ENCODE data around the gene KCTD21. TPM values are rescaled to one million over a fixed set of nuclear protein-coding genes. Genes with fewer than 3 reads are reported as not detected.

The KCTD21 gene
- total RNA-seq, 1 experiment from 2014 or later = 9.7 TPM

DNA sequence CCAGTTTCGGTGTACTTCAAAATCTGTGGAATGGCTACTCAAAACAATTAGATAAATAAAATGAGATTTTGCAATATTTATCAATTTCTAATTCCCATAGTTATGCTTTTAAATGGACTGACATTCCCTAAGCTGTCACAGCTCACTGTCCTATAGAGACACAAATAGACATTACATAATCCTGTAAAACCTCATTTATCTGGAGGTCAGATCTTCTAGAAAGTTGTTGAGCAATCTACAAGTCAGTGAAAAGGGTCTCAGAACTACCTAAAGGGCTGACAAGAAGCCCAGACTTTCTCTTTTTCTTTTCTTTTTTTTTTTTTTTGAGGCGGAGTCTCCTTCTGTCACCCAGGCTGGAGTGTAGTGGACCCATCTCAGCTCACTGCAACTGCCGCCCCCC is 61.0 kb downstream of the KCTD21 start:
- ATAC-seq (no peak), DNase-seq (ENCODE audit: low read depth, low spot score) (no peak)
- no TSS peak for BruUV-seq (replicated peaks)
- ChIA-PET POLR2A (no interaction called here), CTCF (interaction anchor here (0.7 kb wide), 1 partner anchor 76 kb away, joined by 8 read pairs; no protein-coding TSS in a partner anchor)
- intact Hi-C loops (cut with micrococcal nuclease; ENCODE audit: unreplicated experiment) = no loop called here
- in situ Hi-C loops (cut with HindIII; ENCODE audit: low pct_unique_long_range_greater_than_20kb, low sequenced_read_pairs) = no loop called here
- Histone ChIP-seq H3K27me3 (ENCODE audit: control insufficient read depth, insufficient read depth, low read length) (no peaks in the 10 kb centered on the region), H3K4me3 (ENCODE audit: low read depth in 2 of 2, low read length in 2 of 2) (no peak overlapping the region), H3K9me3 (ENCODE audit: control insufficient read depth, insufficient read depth, low read depth, low read length) (no peaks in the 10 kb centered on the region), H3K27ac (ENCODE audit: low read length) (no peak overlapping the region), H3K4me1 (ENCODE audit: control insufficient read depth, insufficient read depth, low read length) (no peaks in the 10 kb centered on the region), H3K36me3 (ENCODE audit: control insufficient read depth, insufficient read depth, low read length) (peaks cover 14% of the 10 kb centered on the region; the same call in 1 of the 2 replicates)
- TF ChIP-seq SIN3A (IDR thresholded peaks at IDR 0.05; ENCODE audit: borderline replicate concordance, insufficient read depth, low read depth, low read length) (no peak), POLR2AphosphoS5 (IDR thresholded peaks at IDR 0.05; ENCODE audit: low read depth, low read length) (no peak), TCF7L2 (IDR thresholded peaks at IDR 0.05; ENCODE audit: low read depth, low read length) (no peak)
- TF ChIP-seq, protein P1, sequence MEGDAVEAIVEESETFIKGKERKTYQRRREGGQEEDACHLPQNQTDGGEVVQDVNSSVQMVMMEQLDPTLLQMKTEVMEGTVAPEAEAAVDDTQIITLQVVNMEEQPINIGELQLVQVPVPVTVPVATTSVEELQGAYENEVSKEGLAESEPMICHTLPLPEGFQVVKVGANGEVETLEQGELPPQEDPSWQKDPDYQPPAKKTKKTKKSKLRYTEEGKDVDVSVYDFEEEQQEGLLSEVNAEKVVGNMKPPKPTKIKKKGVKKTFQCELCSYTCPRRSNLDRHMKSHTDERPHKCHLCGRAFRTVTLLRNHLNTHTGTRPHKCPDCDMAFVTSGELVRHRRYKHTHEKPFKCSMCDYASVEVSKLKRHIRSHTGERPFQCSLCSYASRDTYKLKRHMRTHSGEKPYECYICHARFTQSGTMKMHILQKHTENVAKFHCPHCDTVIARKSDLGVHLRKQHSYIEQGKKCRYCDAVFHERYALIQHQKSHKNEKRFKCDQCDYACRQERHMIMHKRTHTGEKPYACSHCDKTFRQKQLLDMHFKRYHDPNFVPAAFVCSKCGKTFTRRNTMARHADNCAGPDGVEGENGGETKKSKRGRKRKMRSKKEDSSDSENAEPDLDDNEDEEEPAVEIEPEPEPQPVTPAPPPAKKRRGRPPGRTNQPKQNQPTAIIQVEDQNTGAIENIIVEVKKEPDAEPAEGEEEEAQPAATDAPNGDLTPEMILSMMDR (IDR thresholded peaks at IDR 0.05) = no peak
- TF ChIP-seq, protein P2, sequence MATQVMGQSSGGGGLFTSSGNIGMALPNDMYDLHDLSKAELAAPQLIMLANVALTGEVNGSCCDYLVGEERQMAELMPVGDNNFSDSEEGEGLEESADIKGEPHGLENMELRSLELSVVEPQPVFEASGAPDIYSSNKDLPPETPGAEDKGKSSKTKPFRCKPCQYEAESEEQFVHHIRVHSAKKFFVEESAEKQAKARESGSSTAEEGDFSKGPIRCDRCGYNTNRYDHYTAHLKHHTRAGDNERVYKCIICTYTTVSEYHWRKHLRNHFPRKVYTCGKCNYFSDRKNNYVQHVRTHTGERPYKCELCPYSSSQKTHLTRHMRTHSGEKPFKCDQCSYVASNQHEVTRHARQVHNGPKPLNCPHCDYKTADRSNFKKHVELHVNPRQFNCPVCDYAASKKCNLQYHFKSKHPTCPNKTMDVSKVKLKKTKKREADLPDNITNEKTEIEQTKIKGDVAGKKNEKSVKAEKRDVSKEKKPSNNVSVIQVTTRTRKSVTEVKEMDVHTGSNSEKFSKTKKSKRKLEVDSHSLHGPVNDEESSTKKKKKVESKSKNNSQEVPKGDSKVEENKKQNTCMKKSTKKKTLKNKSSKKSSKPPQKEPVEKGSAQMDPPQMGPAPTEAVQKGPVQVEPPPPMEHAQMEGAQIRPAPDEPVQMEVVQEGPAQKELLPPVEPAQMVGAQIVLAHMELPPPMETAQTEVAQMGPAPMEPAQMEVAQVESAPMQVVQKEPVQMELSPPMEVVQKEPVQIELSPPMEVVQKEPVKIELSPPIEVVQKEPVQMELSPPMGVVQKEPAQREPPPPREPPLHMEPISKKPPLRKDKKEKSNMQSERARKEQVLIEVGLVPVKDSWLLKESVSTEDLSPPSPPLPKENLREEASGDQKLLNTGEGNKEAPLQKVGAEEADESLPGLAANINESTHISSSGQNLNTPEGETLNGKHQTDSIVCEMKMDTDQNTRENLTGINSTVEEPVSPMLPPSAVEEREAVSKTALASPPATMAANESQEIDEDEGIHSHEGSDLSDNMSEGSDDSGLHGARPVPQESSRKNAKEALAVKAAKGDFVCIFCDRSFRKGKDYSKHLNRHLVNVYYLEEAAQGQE (IDR thresholded peaks at IDR 0.05; ENCODE audit: insufficient read depth in 1 of 2, low read depth in 2 of 2, low read length in 1 of 2) = no peak

Other genes starting within 250 kb of the KCTD21 start
- gene INTS4, start 194.0 kb downstream of the KCTD21 start, total RNA-seq (2021; ENCODE audit: unreplicated experiment) = 48.2 TPM
- 19.3 TPM for gene KCTD14, start 165.3 kb downstream of the KCTD21 start, total RNA-seq (2021; ENCODE audit: unreplicated experiment)
- not detected for gene THRSP, start 124.8 kb downstream of the KCTD21 start, total RNA-seq (2021; ENCODE audit: unreplicated experiment)
- 308 TPM for gene NDUFC2, start 108.8 kb downstream of the KCTD21 start, total RNA-seq (2021; ENCODE audit: unreplicated experiment)
- 97.0 TPM for gene ALG8, start 49.0 kb downstream of the KCTD21 start, total RNA-seq (2021; ENCODE audit: unreplicated experiment)
- gene USP35, start 293 bp upstream of the KCTD21 start, total RNA-seq (2021; ENCODE audit: unreplicated experiment) = 11.8 TPM
- gene GAB2, start 229.2 kb upstream of the KCTD21 start, total RNA-seq (2021; ENCODE audit: unreplicated experiment) = 10.0 TPM

All from Panc1 (cell line).